ENCODE data around the gene IL15RA.
"Not testable (repeated sequence)": the region's sequence is repeated elsewhere in the genome, so short reads cannot be mapped to it uniquely, and the experiment has no call there.

The IL15RA gene

DNA sequence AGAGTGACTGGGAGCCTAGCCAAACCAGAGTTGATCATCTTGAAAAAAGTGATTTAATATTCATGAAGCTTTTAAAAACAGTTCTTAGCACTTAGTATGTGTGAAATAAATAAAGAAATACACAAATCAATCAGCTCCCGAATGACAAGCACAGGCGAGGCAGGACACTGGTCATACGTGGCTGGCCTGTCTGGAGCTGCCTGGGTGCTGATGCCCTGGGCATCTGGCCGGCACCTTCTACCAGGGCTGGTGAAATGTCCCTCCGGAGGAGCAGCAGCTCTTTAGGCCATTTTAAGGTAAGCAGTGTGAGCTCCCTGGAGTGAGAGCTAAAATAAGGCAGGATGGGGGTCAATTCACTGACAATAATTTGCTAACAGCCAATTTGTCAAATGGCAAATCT is 23.7 kb downstream of the IL15RA start:
- no peak for FAIRE-seq
- no peak for DNase-seq (ENCODE audit: extremely low spot score, insufficient read length, low read depth)

DNA sequence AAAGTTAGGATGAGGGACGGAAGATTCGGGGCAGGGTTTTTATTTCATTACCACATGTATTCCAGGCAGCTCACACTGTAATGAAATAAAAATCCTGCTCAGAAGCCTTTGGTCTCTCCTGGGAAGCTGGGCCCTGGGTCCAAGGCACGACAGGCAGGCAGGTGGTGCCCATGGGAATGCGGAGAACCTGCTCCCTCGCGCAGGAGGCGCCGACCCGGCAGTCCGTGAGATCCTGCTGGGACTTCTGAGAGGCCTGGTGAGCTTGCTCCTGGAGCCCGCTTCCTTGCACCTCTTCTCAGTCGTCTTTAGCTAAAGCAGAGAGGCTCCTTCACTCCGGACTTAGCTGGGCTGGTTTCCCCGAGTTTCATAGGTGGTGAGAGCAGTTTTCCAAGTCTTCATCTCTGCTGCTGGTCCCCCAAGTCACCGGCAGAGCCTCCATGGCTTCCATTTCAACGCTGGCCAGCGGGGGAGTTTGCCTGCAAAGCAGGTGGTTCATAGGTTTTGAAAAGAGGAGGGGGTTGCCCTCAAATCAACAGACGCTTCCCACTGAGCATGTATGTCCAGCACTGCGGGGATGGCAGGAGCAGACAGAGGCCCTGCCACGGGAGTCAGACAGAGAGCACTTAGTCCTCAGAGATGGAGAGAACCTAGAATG is 24.5 kb downstream of the IL15RA start:
- no peak for FAIRE-seq

DNA sequence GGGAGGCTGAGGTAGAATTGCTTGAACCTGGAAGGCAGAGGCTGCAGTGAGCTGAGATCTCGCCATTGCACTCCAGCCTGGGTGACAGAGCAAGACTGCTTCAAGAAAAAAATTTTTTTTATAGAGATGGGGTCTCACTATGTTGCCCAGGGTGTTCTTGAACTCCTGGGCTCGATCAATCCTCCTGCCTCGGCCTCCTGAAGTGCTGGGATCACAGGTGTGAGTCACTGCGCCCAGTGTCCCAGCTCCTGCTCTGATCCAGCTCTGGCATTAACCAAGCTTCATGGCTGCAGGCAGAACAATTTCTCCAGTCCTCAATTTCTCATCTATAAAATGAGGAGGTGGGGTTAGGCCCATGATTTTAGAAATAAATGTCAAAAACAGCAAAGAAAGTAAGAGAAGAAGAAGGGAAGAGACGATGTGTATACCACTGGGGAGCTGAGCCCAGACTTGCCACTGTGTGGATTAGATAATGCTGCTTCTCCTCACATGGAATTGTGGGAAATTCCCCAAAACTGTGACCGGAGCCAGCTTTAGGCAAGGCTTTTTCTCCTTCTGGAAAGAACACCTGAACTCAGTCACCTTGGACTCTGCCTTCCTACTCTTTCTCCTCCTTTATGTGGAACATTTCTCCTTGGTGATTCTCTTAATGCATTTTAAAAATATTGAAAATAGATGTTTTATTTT is 25.5 kb downstream of the IL15RA start:
- no peak for FAIRE-seq
- DNase-seq (ENCODE audit: extremely low spot score, insufficient read length, low read depth) = no peak

More for the DNA sequence above, 24.5 kb downstream of the IL15RA start:
- no peak for DNase-seq (ENCODE audit: extremely low spot score, insufficient read length, low read depth)

DNA sequence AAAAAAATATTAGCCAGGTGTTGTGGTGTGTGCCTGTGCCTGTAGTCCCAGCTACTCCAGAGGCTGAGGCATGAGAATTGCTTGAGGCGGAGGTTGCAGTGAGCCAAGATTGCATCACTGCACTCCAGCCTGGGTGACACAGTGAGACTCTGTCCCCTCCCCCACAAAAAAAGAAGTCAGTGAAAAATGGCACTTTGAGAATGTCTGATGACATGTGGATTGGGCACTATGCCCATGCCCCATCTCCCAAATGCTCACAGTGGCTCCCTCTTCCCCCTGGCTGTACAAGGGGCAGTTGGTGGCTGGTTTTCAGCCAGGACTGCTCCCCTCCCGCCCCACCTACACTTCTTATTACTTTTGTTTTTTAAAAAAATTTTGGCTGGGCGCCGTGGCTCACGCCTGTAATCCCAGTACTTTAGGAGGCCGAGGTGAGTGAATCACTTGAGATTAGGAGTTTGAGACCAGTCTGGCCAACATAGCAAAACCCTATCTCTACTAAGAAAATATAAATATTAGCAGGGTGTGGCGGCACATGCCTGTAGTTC is 26.1 kb downstream of the IL15RA start:
- no peak for FAIRE-seq
- no peak for DNase-seq (ENCODE audit: extremely low spot score, insufficient read length, low read depth)

DNA sequence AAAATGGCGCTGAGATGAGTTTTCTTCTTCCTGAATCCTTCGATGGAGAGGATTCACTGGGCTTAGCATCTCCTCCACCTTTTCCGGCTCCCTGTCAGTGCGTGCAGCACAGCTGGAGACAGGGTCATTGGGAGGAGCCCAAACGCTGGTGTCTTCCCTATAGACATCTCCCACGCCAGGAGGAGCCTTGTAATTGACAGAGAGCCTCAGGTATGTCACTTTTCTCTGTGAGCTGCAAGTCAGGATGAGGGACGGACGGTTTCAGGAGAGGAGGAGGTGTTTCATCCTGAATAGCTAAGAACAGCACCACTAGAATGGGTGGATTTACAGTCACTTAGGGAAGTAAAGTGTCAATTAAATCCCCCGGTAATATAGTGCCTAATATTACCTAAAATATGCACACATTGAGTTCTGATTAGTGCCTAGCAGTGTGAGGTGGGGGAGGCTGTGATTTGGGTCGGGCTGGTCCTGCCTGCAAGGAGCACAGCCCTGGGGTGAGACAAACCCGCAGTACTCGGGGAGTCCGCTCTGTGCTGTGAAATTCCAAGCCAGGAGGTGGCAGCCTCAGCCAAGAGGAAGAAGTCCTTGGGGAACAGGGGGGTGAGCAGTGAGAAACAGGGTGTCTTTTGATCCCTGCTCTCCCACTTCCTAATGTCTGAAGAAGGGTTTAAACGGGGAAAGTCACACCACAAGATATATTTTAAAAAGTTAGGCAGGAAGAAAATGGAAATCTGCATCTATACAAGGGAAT is 28.2 kb downstream of the IL15RA start:
- FAIRE-seq = no peak

DNA sequence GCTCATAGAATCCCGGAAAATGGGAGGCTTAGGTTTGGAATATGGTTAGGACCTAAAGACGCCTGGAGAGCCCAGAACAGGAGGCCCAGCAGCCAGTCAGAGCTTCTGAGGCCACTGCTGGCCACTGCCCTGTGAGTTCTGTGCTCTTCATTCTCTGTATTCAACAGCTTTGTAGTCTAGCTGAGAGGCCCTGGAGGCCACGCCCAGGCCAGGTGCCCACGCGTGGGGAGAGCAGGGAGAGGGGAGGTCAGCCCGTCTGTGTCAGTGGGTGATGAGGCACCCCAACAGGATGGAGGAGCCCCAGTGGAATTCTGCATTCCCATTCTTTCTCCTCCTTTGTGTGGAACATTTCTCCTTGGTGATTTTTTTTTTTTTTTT is 29.1 kb downstream of the IL15RA start:
- DNase-seq (ENCODE audit: extremely low spot score, insufficient read length, low read depth) = no peak
- no peak for FAIRE-seq

More for the DNA sequence above, 28.2 kb downstream of the IL15RA start:
- DNase-seq (ENCODE audit: extremely low spot score, insufficient read length, low read depth) = no peak

DNA sequence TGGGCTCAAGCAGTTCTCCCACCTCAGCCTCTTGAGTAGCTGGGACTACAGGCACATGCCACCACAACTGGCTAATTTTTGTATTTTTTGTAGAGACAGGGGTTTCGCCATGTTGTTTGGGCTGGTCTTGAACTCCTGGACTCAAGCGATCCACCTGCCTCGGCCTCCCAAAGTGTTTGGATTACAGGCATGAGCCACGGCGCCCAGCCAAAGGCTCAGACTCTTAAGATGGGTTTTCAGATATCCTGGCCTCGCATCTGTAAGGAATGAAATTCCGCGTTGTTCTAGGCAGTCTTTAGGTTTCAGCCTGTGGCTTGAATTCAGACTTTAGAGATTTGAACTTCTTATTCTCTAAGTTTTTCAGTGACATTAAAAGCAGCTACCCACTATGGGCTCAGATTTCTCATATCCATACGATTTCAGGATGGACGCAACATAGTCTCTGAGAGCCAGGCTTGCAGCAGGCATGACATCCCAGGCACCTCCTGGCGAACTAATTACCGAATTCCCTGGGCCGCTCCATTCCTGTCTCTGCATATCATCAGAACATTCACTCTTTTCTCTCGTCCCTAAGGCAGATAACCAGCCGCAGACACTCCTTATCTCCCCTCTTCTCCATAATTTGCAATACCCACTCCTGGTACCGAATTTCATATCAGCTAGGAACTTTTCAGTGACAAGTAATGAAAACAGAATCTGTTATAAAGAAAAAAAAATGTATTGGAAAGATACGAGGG is 29.7 kb downstream of the IL15RA start:
- FAIRE-seq = no peak
- DNase-seq (ENCODE audit: extremely low spot score, insufficient read length, low read depth) = no peak

DNA sequence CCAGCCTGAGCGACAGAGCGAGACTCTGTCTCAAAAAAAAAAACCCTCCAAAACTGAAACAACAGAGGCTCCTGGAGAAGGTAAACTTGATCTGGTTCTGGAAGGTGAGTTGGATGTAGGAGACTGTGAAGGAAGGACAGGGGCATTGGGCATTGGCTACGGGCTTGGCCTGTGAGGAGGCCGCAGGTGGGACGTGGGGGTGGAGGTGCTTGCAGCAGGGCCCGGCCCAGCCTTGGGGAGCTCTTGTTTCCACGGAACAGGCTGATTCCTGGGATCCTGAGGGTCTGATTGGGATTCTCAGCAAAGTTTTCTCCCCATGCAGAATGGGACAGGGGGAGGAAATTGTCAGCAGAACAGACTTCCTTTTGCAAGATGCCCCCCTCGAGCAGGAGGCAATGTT is 30.6 kb downstream of the IL15RA start:
- FAIRE-seq = no peak
- DNase-seq (ENCODE audit: extremely low spot score, insufficient read length, low read depth) = no peak

DNA sequence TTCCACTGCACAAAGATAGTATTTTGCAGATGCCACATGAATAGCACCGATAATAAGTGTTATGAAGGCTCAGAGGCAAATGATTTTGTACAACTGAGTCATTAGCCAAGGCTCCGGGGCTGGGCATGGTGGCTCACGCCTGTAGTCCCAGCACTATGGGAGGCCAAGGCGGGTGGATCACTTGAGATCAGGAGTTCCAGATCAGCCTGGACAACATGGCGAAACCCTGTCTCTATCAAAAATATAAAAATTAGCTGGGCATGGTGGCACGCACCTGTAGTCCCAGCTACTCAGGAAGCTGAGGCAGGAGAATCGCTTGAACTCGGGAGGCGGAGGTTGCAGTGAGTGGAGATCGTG is 30.9 kb downstream of the IL15RA start:
- not testable (repeated sequence) for FAIRE-seq

DNA sequence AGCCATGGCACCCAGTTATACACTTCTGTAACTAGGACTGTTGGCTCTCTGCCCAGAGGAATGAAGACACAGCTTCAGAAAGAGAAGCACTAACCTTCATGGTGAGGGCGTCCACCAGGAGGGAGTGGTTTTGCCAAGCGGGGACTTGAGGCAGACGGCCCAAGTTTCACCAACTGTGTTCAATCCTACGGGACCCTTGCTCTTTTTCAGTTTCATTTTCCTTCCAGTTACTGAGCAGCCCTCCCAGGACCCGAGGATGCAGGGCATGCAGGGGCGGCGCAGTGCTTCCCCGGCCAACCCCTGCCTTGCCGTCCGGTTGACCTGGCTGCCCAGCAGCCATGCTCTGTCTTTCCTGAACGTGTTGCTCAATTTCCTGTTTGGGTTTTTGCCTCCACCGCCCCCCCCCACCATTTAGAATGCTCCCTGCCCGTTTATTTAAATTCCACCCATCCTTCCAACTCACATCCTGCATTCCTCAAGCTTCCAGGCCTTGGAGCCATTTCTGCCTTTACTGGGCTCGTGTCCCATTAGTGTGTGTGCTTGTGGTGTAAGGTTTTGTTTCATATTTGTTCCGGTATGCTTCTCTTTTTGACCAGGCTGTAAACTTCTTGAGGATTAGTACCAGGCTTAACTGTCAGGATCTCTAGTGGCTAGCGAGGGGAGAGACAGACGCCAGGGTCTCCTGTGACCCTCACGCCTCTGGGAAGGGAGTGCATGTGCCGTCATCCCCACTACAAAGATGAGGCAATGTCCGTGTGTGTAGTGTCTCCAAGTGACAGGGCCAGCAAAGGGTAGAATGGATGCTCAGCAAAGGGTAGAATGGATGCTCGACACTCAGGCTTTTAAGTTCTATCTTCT is 31.6 kb downstream of the IL15RA start:
- DNase-seq (ENCODE audit: extremely low spot score, insufficient read length, low read depth) (no peak), FAIRE-seq (no peak)

More for the DNA sequence above, 30.9 kb downstream of the IL15RA start:
- not testable (repeated sequence) for DNase-seq (ENCODE audit: extremely low spot score, insufficient read length, low read depth)

DNA sequence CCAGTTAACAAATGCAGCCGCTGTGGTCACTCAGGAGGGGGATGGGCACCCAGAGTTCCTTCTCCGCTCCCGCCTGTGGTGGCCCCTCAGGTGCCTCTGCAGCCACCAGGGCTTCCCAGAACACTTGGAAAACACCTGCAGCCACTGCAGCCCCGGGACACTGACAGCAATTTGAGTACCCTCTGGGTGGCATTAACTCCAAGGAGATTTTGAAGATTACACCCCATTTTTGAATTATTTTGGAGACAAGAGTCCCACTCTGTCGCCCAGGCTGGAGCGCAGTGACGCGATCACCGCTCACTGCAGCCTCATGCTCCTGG is 32.2 kb downstream of the IL15RA start:
- DNase-seq (ENCODE audit: extremely low spot score, insufficient read length, low read depth) (no peak), FAIRE-seq (no peak)

DNA sequence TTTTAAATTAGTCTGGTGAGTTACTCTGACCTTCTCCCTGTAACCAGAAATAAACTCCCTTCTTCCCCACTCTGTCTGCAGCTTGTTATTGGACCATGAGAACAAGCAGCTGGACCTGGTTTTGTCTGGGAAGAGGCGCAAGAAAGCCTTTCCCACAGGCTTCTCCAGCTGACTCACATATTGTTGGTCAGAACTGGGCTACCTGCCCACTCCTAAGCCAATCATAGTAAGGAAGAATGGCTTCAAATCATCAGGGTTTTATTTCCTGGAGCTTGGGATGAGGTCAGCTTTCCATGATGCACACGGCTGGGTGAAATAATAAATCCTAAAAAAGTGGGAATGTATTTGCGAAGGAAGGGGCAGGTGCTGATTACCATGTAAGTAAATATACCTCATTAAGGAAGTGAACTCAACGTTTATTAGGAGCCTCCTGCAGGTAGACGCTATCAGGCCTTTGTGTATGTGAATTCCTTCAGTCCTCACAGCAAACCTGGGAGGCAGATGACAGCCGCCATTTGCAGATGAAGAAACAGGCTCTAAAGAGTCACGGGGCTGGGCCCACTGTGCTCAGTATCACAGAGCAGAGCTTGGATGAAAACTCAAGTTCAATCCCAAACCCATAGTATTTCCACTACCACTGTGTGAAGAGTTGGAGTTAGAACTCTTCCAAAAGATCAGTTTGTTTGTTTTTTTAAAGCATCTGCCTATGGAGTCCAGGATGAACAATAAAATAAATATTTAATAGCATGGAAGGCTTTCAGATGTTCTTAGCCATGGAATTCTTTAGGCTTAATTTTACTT is 32.8 kb downstream of the IL15RA start:
- FAIRE-seq = no peak
- DNase-seq (ENCODE audit: extremely low spot score, insufficient read length, low read depth) = no peak

DNA sequence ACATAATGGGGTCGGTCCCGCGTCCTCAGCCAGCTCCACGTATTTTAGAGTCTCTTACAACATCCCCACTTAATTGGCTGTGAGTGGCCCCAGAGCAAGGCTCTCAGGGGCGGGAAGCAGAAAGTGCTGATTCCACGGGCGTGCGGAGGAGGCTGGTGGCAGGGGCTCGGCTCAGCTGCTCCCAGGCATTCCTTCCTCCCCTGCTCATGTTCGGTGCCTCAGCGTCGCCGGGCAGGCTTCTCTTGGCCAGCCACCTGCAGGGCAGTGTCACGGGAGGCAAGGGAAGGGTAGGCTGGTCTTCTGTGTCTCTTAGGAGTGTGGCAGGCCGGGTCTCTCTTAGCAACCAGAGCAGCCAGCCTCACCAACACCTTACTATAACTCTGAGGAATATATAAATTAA is 33.8 kb downstream of the IL15RA start:
- no peak for FAIRE-seq
- DNase-seq (ENCODE audit: extremely low spot score, insufficient read length, low read depth) = no peak

DNA sequence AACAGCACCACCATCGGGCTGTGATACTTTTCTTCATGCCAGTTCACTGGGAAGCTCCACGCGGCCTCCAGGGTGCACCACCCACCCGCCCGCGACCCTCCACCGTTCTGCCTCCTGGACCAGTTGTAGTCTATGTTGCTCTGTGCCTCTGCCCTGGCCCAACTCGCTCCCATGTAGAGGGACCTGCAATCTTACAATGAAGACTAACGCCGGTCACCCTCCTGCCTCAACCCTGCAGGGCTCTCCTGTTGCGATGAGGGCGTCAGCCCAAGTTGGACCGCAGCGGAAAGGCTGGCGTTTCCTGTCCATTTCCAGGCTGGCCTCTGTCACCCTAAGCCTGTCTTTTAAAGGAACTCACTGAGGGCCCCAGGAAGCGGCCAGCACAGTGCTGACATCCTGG is 34.9 kb downstream of the IL15RA start:
- DNase-seq (ENCODE audit: extremely low spot score, insufficient read length, low read depth) (no peak), FAIRE-seq (no peak)

DNA sequence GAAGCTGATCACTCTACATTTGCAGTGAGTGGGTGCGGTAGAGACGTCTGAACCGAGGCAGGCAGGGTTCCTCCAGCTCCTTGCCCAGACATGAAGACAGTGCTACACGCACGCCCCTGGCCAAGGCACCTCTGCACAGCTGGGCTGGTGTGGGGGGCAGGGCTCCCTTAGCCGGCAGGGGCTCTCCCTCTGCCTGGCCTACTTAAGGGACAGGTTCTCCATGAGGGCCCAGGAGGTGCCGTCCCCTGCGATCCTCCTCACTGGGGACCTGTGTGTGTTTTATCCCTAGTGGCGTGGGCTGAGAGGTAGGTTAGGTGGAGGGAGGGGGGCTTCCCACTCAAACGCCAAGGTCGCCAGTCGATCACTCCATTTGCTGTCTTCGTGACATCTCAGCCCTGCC is 35.3 kb downstream of the IL15RA start:
- FAIRE-seq (no peak), DNase-seq (ENCODE audit: extremely low spot score, insufficient read length, low read depth) (no peak)

DNA sequence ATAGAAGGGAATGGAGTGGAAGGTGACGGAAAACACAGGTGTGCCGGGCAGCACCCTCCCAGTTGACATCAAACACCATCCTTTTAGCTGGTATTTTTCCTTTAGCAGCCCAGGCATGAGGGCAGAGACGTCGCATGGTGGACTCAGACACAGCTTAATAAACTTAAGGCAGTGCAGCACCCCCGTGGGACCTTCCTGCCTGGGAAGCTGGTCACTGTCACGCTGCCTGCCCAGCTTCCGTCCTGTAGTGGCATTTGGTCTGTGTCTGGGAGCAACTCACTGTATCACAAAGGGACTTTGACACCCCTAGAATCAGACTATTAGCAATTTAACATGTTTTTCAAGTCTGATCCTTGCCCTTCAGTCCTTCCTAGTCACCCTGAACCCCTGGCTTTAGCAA is 35.8 kb downstream of the IL15RA start:
- FAIRE-seq (no peak), DNase-seq (ENCODE audit: extremely low spot score, insufficient read length, low read depth) (no peak)

DNA sequence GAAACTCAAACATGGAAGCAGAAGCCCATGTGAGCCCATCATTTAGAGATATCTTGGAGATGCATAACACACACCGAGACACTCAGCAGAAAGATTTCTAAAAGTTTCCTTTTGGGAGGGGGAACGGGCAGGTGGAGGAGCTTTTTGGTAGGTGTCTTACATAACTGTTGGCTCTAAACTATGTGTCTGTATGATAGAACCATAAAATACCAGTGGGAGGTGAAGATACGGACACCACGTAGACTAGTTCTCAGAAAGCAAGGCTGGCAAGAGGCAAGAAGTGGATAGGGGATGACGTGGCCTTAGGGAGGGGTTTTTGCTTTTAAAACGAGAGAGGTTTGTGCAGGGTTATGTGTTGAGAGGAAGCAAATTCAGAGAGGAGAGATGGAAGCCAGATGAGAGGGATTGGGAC is 36.5 kb downstream of the IL15RA start:
- FAIRE-seq = no peak
- DNase-seq (ENCODE audit: extremely low spot score, insufficient read length, low read depth) = no peak

DNA sequence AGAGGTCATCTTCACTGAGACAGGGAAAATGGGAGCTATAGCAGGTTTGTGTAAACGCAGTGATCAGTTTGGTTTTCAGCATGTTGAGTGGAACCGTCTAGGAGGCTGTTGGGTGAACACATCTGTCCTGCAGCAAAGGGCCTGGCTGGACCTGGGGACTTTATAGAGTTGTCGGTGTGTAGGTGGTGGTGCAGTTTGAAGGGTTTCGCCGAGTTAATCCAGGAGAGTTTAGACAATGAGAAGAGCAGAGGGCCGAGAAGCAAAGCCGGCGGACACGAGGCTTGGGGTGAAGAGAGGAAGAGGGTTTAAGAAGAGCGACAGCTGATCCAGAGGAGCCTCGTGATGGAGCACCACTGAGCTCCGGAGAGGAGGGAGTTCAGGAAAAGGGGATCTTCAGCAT is 39.1 kb downstream of the IL15RA start:
- FAIRE-seq (no peak), DNase-seq (ENCODE audit: extremely low spot score, insufficient read length, low read depth) (no peak)

DNA sequence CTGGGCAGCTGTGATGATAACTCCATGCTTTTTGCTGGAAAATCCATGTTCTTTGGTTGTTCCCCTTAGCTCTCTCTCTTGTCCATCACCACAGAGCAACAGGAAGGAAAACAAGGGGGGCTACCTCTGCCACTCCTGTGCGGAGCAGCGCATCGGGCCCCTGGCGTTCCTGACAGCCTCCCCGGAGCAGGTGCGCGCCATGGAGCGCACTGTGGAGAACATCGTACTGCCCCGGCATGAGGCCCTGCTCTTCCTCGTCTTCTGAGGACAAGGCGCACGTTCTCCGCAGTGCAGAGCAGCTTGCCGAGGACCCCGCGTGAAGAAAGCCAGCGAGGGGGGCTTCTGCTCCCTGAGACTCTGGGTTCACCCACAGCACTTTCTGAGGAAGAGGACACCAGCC is 40.3 kb downstream of the IL15RA start:
- FAIRE-seq (no peak), DNase-seq (ENCODE audit: extremely low spot score, insufficient read length, low read depth) (no peak)

Data from GM18507 (cell line).